GM12864 (cell line): ENCODE results near the gene KIAA1671.

Experiments
- DNase-seq: peaks from one replicate; pipeline ENCODE4 v3.0.0-alpha.2; 2011; ENCODE audit warnings: low read depth
- H3K4me3 ChIP-seq: 2 replicates; pipeline ENCODE4 v1.5.1; 2011; ENCODE audit warnings: mild to moderate bottlenecking, low read depth, low read length, control low read depth
- TF ChIP-seq, protein P1 (sequence below): IDR thresholded peaks from 2 replicates; pipeline ENCODE4 v1.5.1; 2011; ENCODE audit warnings: low read depth, mild to moderate bottlenecking, moderate library complexity, low read length, control low read depth, inconsistent platforms; ENCODE audit errors: missing control alignments

Gene KIAA1671

DNA sequence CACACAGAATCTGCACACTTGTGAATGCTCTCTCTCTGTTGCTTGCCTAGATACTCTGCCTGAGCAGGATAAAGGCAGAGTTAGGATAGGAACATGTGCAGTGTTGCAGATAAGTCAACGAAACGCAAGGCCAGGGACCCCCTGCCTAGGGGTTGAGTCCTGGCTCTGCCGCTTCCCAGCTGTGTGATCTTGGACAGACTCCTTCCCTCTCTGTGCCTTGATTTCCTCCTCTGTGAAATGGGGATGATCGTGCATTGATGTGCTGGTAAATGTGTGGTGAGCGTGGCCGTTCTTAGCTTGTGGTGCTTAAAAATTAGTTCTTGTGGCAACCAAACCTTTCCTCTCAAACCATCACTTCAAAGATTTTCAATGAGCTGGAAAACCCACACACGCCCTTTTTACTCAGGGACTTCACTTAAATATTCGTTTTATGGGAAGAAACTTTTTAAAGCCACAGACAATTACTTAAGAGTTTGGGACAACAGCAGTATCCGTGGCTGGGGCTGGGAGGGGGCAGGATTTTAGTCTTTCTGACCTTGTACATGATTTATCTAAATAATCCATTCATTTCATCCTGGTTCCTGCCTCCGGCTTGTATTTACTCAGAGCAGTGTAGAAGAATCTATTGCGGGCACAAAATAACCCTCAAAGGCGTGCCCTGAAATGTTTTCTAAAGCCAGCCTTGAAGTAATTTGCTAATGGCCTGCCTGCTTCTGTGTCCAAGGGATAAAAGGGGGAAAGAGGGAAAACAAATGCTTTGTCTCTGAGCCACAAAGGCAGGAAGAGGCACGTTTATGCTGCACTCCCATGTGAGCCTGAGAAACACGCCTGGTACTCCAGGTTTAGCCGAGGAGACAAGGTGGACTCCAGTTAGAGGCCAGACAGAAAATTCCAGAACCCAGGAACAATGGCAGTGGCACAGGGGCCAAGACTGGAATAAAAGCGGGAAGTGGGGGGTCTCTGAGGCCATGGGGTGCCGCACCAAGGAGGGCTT lies 162.2 kb downstream of the KIAA1671 start:
- no peak overlapping the region for H3K4me3 ChIP-seq
- DNase-seq = no peak
- TF ChIP-seq, protein P1, sequence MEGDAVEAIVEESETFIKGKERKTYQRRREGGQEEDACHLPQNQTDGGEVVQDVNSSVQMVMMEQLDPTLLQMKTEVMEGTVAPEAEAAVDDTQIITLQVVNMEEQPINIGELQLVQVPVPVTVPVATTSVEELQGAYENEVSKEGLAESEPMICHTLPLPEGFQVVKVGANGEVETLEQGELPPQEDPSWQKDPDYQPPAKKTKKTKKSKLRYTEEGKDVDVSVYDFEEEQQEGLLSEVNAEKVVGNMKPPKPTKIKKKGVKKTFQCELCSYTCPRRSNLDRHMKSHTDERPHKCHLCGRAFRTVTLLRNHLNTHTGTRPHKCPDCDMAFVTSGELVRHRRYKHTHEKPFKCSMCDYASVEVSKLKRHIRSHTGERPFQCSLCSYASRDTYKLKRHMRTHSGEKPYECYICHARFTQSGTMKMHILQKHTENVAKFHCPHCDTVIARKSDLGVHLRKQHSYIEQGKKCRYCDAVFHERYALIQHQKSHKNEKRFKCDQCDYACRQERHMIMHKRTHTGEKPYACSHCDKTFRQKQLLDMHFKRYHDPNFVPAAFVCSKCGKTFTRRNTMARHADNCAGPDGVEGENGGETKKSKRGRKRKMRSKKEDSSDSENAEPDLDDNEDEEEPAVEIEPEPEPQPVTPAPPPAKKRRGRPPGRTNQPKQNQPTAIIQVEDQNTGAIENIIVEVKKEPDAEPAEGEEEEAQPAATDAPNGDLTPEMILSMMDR = no peak

DNA sequence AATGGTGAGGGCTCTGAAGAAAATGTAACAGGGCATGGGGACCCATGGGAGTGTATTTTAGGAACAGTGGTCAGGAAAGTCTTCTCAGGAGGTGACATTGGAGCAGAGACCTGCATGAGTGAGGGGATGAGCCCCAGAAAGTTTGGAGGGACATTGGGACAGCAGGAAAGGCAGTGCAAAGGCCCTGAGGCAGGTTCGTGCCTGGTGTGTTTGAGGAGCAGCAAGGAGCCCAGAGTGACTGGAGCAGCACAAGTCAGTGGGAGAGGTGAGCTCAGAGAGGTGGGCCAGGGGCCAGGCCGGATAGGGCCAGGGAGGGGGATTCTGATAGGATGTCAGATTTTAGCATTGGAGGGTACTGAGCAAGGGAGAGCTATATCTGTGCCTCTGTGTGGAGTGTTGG lies 167.1 kb downstream of the KIAA1671 start:
- DNase-seq = no peak
- no peak overlapping the region for H3K4me3 ChIP-seq
- TF ChIP-seq, protein P1 = no peak

DNA sequence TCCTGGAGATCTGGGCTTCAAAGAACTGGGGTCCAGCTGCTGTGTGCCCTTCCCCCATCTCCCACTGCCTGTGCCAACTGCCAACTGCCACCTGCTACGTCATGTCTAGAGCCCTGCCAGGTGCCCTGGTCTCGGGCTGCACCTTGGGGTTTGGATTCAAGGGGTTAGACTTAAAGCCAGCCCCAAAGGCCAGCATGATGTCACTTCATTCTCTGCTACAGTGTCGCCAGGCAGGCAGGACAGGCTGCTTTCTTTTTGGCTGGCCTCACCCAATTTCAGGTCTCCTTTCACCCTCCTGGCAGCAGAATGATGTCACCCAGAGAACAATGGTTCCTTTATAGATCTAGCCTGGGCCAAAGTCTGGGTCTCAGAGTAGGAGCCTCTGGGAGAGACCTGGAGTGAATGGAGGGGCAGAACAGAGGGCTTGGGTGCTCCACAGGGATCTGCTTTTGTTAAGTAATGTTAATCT lies 167.6 kb downstream of the KIAA1671 start:
- H3K4me3 ChIP-seq = no peak overlapping the region
- TF ChIP-seq, protein P1 = no peak
- no peak for DNase-seq

DNA sequence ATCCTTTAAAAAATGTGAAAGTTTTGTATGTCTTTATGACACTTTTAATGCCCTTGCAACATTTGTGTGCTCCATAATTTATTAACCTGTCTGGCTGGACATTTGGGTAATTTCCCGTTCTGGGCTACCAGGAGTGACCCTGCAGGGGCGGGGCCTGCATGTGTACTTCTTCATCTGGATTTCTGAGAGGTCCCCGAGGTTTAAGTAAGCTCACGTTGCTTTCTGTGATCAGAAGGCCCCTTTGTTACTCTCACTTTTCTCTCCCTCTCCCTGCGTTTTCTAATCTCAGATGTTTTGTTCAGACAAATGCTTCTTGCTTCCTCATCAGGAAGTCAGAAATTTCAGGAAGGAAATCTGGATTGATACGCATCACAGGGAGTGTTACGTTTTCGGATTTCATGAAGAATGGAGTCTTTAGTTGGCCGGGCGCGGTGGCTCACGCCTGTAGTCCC lies 168.3 kb downstream of the KIAA1671 start:
- TF ChIP-seq, protein P1 = no peak
- DNase-seq = no peak
- H3K4me3 ChIP-seq = no peak overlapping the region

DNA sequence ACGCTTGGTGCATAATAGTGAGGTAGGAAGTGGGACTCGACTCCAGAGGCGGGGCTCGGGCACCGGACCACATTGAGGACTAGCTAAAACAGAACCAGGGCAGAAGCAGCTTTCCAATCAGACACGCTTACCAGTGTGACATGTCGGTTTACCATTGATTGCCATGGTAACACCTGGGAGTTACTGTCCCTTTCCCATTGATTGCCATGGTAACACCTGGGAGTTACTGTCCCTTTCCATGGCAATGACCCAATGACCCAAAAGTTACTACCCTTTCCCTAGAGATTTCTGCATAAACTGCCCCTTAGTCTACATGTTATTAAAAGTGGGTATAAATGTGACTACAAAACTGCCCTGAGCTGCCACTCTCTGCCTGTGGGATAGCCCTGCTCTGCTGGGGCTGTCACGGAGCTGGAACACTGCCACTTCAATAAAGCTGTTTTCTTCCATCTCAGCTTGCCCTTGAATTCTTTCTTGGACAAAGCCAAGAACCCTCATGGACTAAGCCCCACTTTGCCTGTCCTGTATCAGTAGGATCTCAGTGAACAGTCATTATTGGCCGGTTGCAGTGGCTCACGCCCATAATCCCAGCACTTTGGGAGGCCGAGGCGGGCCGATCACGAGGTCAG lies 169.7 kb downstream of the KIAA1671 start:
- TF ChIP-seq, protein P1 = no peak
- no peak for DNase-seq
- no peak overlapping the region for H3K4me3 ChIP-seq

DNA sequence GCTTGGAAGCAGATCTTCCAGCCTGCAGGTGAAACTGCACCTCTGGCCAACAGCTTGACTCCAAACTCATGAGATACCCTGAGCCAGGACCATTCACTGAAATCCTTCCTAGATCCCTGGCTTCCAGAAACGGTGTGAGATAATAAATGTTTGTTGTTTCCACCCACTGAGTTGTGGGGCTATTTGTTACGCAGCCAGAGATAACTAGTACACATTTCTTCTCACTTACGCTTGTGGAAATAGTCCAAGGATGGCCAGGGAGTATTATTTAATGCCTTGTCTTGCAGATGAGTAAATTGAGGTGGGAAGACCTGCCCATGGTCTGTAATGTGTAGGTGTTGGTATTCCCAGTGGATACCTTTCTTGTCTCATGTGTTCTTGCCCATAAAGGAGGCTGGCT lies 171.2 kb downstream of the KIAA1671 start:
- H3K4me3 ChIP-seq = no peak overlapping the region
- TF ChIP-seq, protein P1 = no peak
- no peak for DNase-seq
